Amniotic epithelial cell (primary cell): ENCODE measurements around the gene RIMS4.

Experiments
- DNase-seq: peaks from one replicate; pipeline ENCODE4 v3.0.0-alpha.2; 2010; ENCODE audit warnings: low read depth

RIMS4 gene

DNA sequence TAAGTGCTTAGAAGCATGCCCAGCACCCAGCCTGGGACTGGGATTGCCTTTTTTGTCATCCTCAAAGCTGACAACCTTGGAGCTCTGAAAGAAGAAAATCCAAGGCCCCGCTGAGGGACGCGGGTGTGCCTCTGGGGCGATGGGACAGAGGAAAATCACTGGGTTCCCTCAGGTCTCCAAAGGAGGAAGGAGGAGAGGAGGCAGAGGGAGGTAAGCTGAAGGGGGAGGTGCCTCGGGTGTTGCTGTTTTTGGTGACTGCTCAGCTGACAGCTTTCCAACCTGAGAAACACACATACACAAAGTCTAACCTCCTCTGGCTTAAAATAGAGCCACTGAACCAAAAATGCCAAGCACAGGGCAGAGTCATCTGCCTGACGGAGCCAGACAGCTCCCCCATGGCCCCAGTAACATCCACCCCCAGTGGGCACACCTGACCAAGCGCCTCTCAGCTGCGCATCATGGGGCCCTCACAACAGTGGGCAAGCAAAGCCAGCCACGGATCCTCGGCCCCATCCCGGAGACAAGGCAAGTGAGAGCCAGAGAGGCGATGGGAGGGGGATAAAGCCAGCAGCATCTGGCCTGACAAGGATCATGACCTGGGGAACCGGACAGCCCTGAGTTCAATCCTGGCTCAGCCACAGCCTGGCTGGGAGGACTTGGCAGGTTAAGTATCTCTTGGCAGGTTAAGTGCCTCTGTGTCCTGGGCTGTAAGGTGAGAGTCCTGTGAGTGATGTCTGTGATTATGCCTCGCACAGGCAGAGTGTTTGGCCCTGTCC lies 67.9 kb downstream of the RIMS4 start:
- DNase-seq: no peak

DNA sequence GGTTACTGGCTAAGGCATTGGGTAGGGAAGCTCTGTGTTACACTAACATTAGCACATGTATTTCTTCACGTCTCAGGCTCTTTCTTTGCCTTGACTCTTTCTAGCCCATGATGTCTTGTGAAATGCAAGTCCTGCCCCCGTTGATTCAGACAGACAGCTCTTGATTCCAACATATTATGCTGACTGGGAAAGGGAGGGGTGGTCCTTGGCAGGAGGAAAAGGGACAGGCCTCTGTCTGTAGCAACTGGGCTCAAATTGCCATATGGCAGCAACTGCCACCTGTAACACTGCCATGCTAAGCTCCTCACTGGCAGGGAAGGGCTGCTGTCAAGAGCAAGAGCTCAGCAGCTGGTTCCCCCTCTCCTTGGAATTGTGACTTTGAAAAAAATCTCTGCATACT lies 70.4 kb downstream of the RIMS4 start:
- DNase-seq: no peak

DNA sequence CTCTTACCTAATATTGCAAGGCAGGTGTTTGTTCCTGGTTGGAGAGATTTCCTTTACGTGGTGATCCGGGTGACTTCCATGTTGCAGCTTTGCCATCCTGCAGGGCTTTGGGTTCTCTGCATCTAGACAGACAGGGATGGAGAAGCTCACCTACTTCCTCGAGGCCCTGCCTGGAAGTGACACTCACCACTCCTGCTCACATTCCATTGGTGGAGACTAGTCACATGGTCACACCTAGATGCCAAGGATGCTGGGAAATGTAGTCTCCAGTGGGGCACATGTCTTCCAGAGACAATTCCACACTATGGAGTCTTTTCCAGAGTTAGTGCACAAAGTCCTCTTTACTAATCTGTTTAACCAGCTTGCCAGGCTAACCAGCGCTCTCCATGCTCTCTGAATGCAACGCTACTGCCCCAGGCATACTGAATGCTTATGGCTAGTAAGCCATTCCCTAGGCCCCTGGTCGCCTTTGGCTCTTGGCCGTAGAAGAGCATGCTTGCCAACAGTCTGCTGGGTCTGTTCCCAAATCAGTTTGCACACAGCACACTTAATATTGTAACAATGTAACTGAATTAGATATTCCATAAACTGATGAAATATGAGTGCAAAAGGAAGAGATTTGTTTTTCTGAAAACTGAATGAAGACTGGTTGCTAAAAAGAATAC lies 71.4 kb downstream of the RIMS4 start:
- peak; percentile 82 for DNase-seq

GRCh38 chr20:44737116-44737515 lies 73.2 kb downstream of the RIMS4 start:
- DNase-seq: no peak

GRCh38 chr20:44736170-44737021 lies 74.0 kb downstream of the RIMS4 start:
- DNase-seq: peak; percentile 94

- no peak for DNase-seq
These were observed 74.6 kb downstream of the RIMS4 start for GRCh38 chr20:44735816-44736169.

- peak; percentile 86 for DNase-seq
These were observed 75.4 kb downstream of the RIMS4 start for GRCh38 chr20:44734938-44735337.

GRCh38 chr20:44733341-44734069 lies 76.8 kb downstream of the RIMS4 start:
- peak; percentile 59 for DNase-seq

GRCh38 chr20:44732327-44732726 lies 78.0 kb downstream of the RIMS4 start:
- DNase-seq: no peak

- no peak for DNase-seq
These were observed 78.7 kb downstream of the RIMS4 start for GRCh38 chr20:44731657-44732056.

- DNase-seq: peak; percentile 90
These were observed 79.9 kb downstream of the RIMS4 start for GRCh38 chr20:44730441-44730840.

- DNase-seq: peak; percentile 82
These were observed 81.4 kb downstream of the RIMS4 start for GRCh38 chr20:44728801-44729443.

GRCh38 chr20:44727651-44728050 lies 82.7 kb downstream of the RIMS4 start:
- DNase-seq: no peak

DNA sequence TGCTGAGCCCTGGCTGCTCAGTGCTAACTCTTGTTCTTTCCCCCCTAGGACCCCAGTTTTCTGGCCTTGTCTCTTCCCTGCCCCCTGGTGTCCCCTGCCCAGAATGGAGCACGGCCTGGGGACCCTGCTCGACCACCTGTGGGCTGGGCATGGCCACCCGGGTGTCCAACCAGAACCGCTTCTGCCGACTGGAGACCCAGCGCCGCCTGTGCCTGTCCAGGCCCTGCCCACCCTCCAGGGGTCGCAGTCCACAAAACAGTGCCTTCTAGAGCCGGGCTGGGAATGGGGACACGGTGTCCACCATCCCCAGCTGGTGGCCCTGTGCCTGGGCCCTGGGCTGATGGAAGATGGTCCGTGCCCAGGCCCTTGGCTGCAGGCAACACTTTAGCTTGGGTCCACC lies 83.3 kb downstream of the RIMS4 start:
- DNase-seq: no peak

DNA sequence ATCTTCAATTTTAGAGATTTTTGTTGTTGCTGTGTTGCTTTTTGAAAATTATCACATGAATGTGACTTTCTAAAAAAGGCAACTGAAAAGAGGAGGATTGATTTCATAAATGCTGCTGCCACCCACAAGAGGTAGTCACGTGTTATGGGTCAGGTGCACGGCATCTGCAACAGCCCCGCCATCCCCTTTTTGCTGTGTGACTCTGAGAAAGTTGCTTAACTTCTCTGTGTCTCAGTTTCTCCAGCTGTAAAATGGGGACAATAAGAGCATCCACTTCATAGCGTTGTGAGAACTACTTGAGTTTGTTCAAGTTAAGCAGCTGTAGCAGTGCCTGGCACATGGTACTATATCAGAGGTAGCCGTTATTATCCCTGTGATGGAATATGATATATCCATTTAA lies 84.5 kb downstream of the RIMS4 start:
- DNase-seq: no peak

DNA sequence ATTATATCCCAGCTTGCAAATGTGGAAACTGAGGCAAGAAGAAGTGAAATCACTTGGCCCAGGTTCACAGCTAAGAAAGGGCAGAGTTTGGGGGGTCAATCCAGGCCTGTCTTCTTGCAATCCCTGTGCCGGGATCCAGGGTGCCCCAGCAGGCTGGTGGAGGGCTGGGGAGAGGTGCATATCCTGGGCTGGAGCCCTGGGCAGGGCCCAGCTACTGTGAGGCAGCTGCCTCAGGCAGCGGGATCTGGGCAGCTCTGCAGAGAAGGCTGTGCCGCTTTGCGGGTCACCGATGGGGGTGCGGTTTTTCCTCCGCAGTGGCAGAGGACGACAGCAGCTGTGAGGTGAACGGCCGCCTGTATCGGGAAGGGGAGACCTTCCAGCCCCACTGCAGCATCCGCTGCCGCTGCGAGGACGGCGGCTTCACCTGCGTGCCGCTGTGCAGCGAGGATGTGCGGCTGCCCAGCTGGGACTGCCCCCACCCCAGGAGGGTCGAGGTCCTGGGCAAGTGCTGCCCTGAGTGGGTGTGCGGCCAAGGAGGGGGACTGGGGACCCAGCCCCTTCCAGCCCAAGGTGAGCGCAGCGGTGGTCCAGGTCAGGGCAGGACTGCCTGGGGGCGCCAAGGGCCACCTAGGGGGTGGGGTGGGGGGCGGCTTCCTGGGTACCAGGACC lies 85.8 kb downstream of the RIMS4 start:
- no peak for DNase-seq

- DNase-seq: no peak
These were observed 86.5 kb downstream of the RIMS4 start for GRCh38 chr20:44723798-44724362.

- peak; percentile 42 for DNase-seq
These were observed 87.0 kb downstream of the RIMS4 start for GRCh38 chr20:44723391-44723790.

DNA sequence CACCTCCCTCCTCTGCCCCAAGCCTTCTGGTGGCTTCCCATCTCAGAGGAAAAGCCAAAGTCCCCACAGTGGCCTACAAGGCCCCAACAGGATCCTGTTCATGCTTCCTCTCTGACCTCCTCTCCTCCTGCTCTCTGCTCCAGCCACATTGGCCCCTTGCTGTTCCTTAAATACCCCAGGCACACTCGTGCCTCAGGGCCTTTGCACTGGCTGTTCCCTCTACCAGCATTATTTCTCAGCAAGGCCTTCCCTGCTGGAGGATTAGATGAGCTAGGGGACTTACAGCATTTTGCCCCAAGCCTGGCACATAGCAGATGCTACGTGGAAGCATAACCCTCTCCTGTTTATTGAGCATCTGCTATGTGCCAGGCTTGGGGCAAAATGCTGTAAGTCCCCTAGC lies 87.4 kb downstream of the RIMS4 start:
- DNase-seq: no peak

DNA sequence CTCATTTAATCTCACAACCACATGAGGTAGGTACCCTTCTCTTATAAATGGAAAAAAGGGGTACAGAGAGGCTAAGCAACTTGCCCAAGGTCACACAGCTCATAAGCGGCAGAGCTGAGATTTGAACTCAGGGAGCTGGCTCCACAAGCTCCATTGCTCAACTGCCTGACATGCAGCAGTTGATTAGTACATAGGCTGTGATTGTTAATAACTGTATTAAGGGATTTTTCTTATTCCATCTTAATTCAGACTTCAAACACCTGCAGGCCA lies 88.6 kb downstream of the RIMS4 start:
- DNase-seq: no peak
